Cardiac septum (tissue), 1 donor: ENCODE results near the gene NHLRC3. TPM values are rescaled to one million over a fixed set of nuclear protein-coding genes. Genes with fewer than 3 reads are reported as not detected.

ENCODE experiments used
- total RNA-seq: library from RNA; stranded (reverse); fragmentation: NEBNext Ultra II Directional; extraction: Animal tissue kit (Norgen Biotek cat#: 25700); gene quantifications from one replicate; pipeline ENCODE4 v1.2.1, GENCODE V29; 2021
- donor health status: DM: no; HTN: no; CAD: no.

Gene NHLRC3
- total RNA-seq, 1 donor from 2014 or later: 13.2 TPM

Other genes starting within 250 kb of the NHLRC3 start
- not detected for gene STOML3, start 47.6 kb upstream of the NHLRC3 start, total RNA-seq
- gene PROSER1, start 367 bp upstream of the NHLRC3 start, total RNA-seq: 17.5 TPM